Stomach (tissue), 4 donors: ENCODE data around the gene DPH5.

Experiments used
- EP300 ChIP-seq: sonication (generic); formaldehyde crosslinking; IDR thresholded peaks from one replicate; pipeline ENCODE4 v1.6.1; 2017; ENCODE audit warnings: antibody characterized with exemption
- POLR2A ChIP-seq, 4 donors: fragments of 450-650 bp; IDR thresholded peaks; one replicate each; pipeline ENCODE4 v1.6.1; 2016; ENCODE audit warnings: antibody characterized with exemption in 4 of 4, control low read depth in 2 of 4, mild to moderate bottlenecking in 1 of 4, moderate library complexity in 1 of 4
- POLR2AphosphoS5 ChIP-seq, 3 donors: sonication (generic); formaldehyde crosslinking; IDR thresholded peaks; one replicate each; pipeline ENCODE4 v1.6.1; 2016; ENCODE audit warnings: antibody characterized with exemption in 3 of 3
- TF ChIP-seq, protein P1 (sequence below), 7 experiments: fragments of 450-650 bp in 4 of 7; fragments of 200-600 bp in 3 of 7; sonication (generic) in 3 of 7; IDR thresholded peaks; one replicate each; pipeline ENCODE4 v1.5.1; 2016 to 2019; ENCODE audit warnings: antibody characterized with exemption in 7 of 7, control low read depth in 2 of 7, mild to moderate bottlenecking in 1 of 7

GRCh38 chr1:101029184-101029583, 3.6 kb upstream of the DPH5 start:
- TF ChIP-seq, protein P1, sequence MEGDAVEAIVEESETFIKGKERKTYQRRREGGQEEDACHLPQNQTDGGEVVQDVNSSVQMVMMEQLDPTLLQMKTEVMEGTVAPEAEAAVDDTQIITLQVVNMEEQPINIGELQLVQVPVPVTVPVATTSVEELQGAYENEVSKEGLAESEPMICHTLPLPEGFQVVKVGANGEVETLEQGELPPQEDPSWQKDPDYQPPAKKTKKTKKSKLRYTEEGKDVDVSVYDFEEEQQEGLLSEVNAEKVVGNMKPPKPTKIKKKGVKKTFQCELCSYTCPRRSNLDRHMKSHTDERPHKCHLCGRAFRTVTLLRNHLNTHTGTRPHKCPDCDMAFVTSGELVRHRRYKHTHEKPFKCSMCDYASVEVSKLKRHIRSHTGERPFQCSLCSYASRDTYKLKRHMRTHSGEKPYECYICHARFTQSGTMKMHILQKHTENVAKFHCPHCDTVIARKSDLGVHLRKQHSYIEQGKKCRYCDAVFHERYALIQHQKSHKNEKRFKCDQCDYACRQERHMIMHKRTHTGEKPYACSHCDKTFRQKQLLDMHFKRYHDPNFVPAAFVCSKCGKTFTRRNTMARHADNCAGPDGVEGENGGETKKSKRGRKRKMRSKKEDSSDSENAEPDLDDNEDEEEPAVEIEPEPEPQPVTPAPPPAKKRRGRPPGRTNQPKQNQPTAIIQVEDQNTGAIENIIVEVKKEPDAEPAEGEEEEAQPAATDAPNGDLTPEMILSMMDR (IDR thresholded peaks at IDR 0.05), result no peak
- no peak for TF ChIP-seq POLR2A (IDR thresholded peaks at IDR 0.05)
- no peak for TF ChIP-seq EP300
- TF ChIP-seq POLR2AphosphoS5 (IDR thresholded peaks at IDR 0.05), result no peak
